HEK293 (cell line): ENCODE results near the gene BCR.
A peak's percentile ranks its signal among the peaks of the same experiment; 100 is the strongest.

ENCODE experiments used
- CTCF ChIA-PET: fragments of 350-600 bp; formaldehyde crosslinking; extraction: SDS; loops from one replicate; lab custom pipeline; 2021; ENCODE audit warnings: antibody characterized with exemption; lab: Yijun Ruan, JAX
- POLR2A ChIA-PET: fragments of 300-600 bp; formaldehyde crosslinking; extraction: SDS; loops from one replicate; lab custom pipeline; 2020; ENCODE audit warnings: antibody characterized with exemption, inconsistent platforms; lab: Yijun Ruan, JAX
- H3K27ac ChIP-seq: fragments of 200-500 bp; sonication (Bioruptor generic); 2 replicates; pipeline ENCODE4 v1.5.1; 2014; ENCODE audit warnings: low read depth, low read length, control low read depth, inconsistent platforms; ENCODE audit errors: extremely low read depth
- H3K36me3 ChIP-seq, 2 experiments: fragments of 200-500 bp in 1 of 2; sonication (Bioruptor generic) in 1 of 2; 1 replicate in 1 of 2; 2 replicates in 1 of 2; pipeline ENCODE4 v1.5.1; 2014 to 2017; ENCODE audit warnings: inconsistent platforms in 2 of 2, low read length in 2 of 2; ENCODE audit not compliant: control insufficient read depth in 2 of 2, insufficient read depth in 1 of 2
- H3K4me1 ChIP-seq: fragments of 200-500 bp; sonication (Bioruptor generic); 2 replicates; pipeline ENCODE4 v1.5.1; 2014; ENCODE audit warnings: mild to moderate bottlenecking, low read length, inconsistent platforms; ENCODE audit not compliant: control insufficient read depth, insufficient read depth
- H3K4me3 ChIP-seq: 2 replicates; pipeline ENCODE4 v1.5.1; 2011; ENCODE audit warnings: low read depth, mild to moderate bottlenecking, control low read depth, low read length, moderate library complexity
- H3K9me3 ChIP-seq: fragments of 200-500 bp; sonication (Bioruptor generic); 2 replicates; pipeline ENCODE4 v1.5.1; 2014; ENCODE audit warnings: low read depth, low read length, inconsistent platforms; ENCODE audit not compliant: control insufficient read depth, insufficient read depth
- ATF2 ChIP-seq: fragments of 450-650 bp; formaldehyde crosslinking; IDR thresholded peaks from 2 replicates; pipeline ENCODE4 v1.5.1; 2016; ENCODE audit warnings: missing biosample characterization, missing genetic modification characterization, low read depth
- BCL11A ChIP-seq: fragments of 450-650 bp; formaldehyde crosslinking; IDR thresholded peaks from 2 replicates; pipeline ENCODE4 v1.5.1; 2016; ENCODE audit warnings: low read depth, missing biosample characterization, missing genetic modification characterization
- OVOL3 ChIP-seq: fragments of 450-650 bp; formaldehyde crosslinking; IDR thresholded peaks from 2 replicates; pipeline ENCODE4 v1.5.1; 2016; ENCODE audit warnings: missing biosample characterization, missing genetic modification characterization
- PRDM6 ChIP-seq: fragments of 450-650 bp; formaldehyde crosslinking; IDR thresholded peaks from 2 replicates; pipeline ENCODE4 v1.5.1; 2017; ENCODE audit warnings: missing biosample characterization, missing genetic modification characterization
- REST ChIP-seq: fragments of 450-650 bp; formaldehyde crosslinking; IDR thresholded peaks from 2 replicates; pipeline ENCODE4 v1.5.1; 2016; ENCODE audit warnings: missing biosample characterization, missing genetic modification characterization
- SCRT2 ChIP-seq: fragments of 450-650 bp; formaldehyde crosslinking; IDR thresholded peaks from 2 replicates; pipeline ENCODE4 v1.5.1; 2016; ENCODE audit warnings: missing biosample characterization, missing genetic modification characterization
- ZIC2 ChIP-seq: fragments of 450-650 bp; formaldehyde crosslinking; IDR thresholded peaks from 2 replicates; pipeline ENCODE4 v1.5.1; 2016; ENCODE audit warnings: missing biosample characterization, missing genetic modification characterization
- ZNF140 ChIP-seq: fragments of 450-650 bp; formaldehyde crosslinking; IDR thresholded peaks from 2 replicates; pipeline ENCODE4 v1.5.1; 2016; ENCODE audit warnings: missing biosample characterization, missing genetic modification characterization
- ZNF19 ChIP-seq: fragments of 450-650 bp; formaldehyde crosslinking; IDR thresholded peaks from 2 replicates; pipeline ENCODE4; 2016; ENCODE audit warnings: missing biosample characterization, missing genetic modification characterization, low read depth
- ZNF23 ChIP-seq: fragments of 450-650 bp; formaldehyde crosslinking; IDR thresholded peaks from 2 replicates; pipeline ENCODE4 v1.5.1; 2016; ENCODE audit warnings: missing biosample characterization, missing genetic modification characterization, borderline replicate concordance
- ZNF266 ChIP-seq: fragments of 450-650 bp; formaldehyde crosslinking; IDR thresholded peaks from 2 replicates; pipeline ENCODE4 v1.5.1; 2016; ENCODE audit warnings: missing biosample characterization, missing genetic modification characterization, low read depth
- ZNF302 ChIP-seq: fragments of 450-650 bp; formaldehyde crosslinking; IDR thresholded peaks from 2 replicates; pipeline ENCODE4 v1.5.1; 2016; ENCODE audit warnings: missing biosample characterization, missing genetic modification characterization, low read depth
- ZNF571 ChIP-seq: fragments of 450-650 bp; formaldehyde crosslinking; IDR thresholded peaks from 2 replicates; pipeline ENCODE4 v1.5.0; 2017; ENCODE audit warnings: missing biosample characterization, missing genetic modification characterization
- ZNF596 ChIP-seq: fragments of 450-650 bp; IDR thresholded peaks from 2 replicates; pipeline ENCODE4 v1.5.0; 2018; ENCODE audit warnings: missing biosample characterization, mild to moderate bottlenecking, missing genetic modification characterization, moderate library complexity
- ZNF747 ChIP-seq: fragments of 450-650 bp; formaldehyde crosslinking; IDR thresholded peaks from 2 replicates; pipeline ENCODE4 v1.5.1; 2016; ENCODE audit warnings: missing biosample characterization, missing genetic modification characterization
- ZSCAN23 ChIP-seq: fragments of 450-650 bp; formaldehyde crosslinking; IDR thresholded peaks from 2 replicates; pipeline ENCODE4 v1.5.1; 2016; ENCODE audit warnings: missing biosample characterization, missing genetic modification characterization

BCR gene

DNA sequence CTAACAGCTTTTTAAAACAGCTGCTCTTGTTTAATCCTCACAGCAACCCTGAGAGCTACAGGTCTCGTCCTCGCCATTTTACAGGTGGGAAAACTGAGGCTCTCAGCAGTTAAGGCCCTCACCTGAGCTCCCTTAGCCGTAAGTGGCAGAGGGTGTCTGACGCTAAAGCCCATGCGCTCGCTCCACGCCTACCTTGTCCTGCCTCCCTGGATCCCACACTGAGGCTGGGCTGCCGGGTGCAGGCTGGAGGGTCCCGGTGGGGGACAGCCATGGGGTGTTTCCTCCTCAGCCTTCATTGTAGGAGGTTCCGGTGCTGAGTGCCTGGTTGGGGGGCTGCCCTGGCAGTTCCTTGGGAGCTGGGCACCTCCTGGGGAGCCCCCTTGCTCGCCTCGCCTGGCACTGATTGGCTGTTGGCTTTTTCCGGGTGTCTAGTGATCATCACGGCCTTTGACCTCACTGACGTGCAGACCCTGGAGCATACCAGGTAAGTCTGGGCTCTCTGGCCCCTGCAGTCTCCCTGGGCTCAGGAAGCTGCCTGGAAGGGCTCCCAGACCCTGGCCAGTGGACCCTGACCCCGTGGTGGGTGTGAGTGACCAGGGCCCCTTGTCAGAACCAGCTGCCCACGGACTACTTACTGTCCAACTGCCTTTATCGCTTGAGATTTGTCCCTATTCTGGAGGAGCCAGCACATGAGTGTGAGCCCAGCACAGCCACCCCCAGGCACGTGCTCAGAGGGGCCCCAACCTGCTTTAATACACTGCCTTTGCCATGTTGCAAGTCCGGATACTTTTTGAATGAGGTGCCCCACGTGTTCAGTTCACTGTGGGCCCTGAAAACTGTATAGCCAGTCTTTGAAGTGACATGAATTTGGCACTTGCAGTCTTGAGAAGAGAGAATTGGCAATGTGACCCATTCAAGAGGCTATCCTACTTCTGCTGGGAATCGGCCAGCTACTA, 22.5 kb upstream of the BCR start:
- H3K4me1 ChIP-seq: no peaks in the 10 kb centered on the region
- no peak overlapping the region for H3K4me3 ChIP-seq
- ChIA-PET POLR2A (interaction anchor here (0.6 kb wide), 1 partner anchor 118 kb away, joined by 4 read pairs; no protein-coding TSS in a partner anchor), CTCF (interaction anchor here (0.5 to 2.3 kb wide), 9 partner anchors 9 to 534 kb away, joined by 3 to 15 read pairs (median 4); partner anchors contain the start of gene RAB36)
- H3K27ac ChIP-seq: no peak overlapping the region
- H3K9me3 ChIP-seq: no peaks in the 10 kb centered on the region
- no peak for TF ChIP-seq ZSCAN23 (tag by site-specific recombination)
- TF ChIP-seq ATF2 (tag by site-specific recombination): no peak
- TF ChIP-seq SCRT2 (tag by site-specific recombination): 0 out of 2 replicates have a peak, but pooled peaks have one; percentile 14
- peaks cover 0 to 27% of the 10 kb centered on the region in 2 experiments; a peak in 1 of 3 replicates for H3K36me3 ChIP-seq

DNA sequence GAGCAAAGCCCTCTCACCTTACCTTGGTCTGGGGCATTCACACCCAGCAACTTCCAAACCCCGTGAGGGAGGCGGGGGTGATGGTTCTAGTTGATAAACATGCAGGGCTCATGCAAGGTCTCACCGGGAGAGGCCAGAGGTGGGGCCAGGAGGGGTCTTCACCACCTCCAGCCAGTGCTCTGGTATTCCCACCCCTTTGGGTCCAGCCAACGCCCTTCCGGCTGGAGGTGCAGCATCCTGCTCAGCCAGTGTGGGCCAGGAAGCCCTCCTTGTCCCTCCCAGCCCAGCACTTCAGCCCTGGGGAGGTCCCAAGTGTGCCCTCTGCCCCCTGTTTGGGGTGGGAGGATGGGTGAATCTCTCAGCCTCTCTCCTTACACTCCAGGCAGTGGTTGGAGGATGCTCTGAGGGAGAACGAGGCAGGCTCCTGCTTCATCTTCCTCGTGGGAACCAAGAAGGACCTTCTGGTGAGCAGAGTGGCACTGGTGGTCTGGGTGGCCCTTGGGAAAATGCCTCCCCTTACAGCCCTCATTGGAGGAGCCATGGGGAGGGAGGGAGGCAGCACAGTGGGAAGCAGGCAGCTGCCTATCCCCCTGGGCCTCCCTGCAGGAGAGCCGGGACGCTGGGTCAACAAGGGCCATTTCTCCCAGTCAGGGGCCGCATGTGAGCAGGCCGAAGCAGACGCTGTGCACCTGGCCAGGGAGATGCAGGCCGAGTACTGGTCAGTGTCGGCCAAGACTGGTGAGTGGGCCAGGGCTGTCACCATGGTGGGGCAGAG, 21.6 kb upstream of the BCR start:
- POLR2A ChIA-PET: no interaction called here
- Histone ChIP-seq H3K27ac (no peak overlapping the region), H3K4me3 (no peak overlapping the region)

DNA sequence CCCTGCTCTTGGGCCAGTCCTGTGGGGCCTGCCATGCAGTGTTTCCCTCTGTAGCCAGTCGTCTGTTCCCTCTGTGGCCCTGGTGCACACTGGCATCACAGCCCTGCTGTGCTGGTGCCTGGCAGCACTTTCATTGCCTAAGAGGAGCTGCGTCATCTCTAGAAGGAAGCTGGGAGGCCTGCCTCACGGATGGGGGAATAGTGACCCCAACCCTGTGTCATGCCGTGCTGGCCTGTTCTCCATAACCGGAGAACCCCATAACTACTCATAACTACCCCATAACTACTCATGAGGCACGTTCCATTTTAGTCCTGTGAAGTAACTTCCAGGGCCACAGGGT, 21.0 kb upstream of the BCR start:
- CTCF ChIA-PET: no interaction called here
- POLR2A ChIA-PET: no interaction called here
- TF ChIP-seq OVOL3 (tag by site-specific recombination): no peak
- TF ChIP-seq BCL11A: no peak
- TF ChIP-seq ZNF140 (tag by site-specific recombination): no peak
- no peak for TF ChIP-seq ZNF302 (tag by site-specific recombination)

More for the DNA sequence above, 21.6 kb upstream of the BCR start:
- Histone ChIP-seq H3K9me3 (no peaks in the 10 kb centered on the region), H3K36me3 (peaks cover 0 to 21% of the 10 kb centered on the region in 2 experiments; a peak in 1 of 3 replicates), H3K4me1 (no peaks in the 10 kb centered on the region)
- TF ChIP-seq ZNF571 (no peak), ZIC2 (tag by site-specific recombination) (peak; percentile 63)
- CTCF ChIA-PET: interaction anchor here (0.7 kb wide), 1 partner anchor 124 kb away, joined by 3 read pairs; no protein-coding TSS in a partner anchor

GRCh38 chr22:23161029-23161428, 19.3 kb upstream of the BCR start:
- Histone ChIP-seq H3K4me1 (no peaks in the 10 kb centered on the region), H3K4me3 (no peak overlapping the region), H3K27ac (no peak overlapping the region), H3K9me3 (no peaks in the 10 kb centered on the region), H3K36me3 (peaks cover 0 to 9% of the 10 kb centered on the region in 2 experiments; a peak in 1 of 3 replicates)
- ChIA-PET CTCF (no interaction called here), POLR2A (interaction anchor here (1.0 kb wide), 1 partner anchor 16 kb away, joined by 5 read pairs; the partner anchor contains the start of gene RAB36)
- TF ChIP-seq ZNF266 (tag by site-specific recombination) (no peak), PRDM6 (no peak), ZNF747 (no peak), ZNF23 (tag by site-specific recombination) (no peak), ATF2 (tag by site-specific recombination) (no peak), ZNF19 (no peak), ZNF596 (tag by site-specific recombination) (no peak), REST (tag by site-specific recombination) (no peak)

More for the DNA sequence above, 21.0 kb upstream of the BCR start:
- no peak overlapping the region for H3K27ac ChIP-seq
- no peak overlapping the region for H3K4me3 ChIP-seq
- peaks cover 0 to 18% of the 10 kb centered on the region in 2 experiments; a peak in 1 of 3 replicates for H3K36me3 ChIP-seq
- no peaks in the 10 kb centered on the region for H3K9me3 ChIP-seq
- H3K4me1 ChIP-seq: no peaks in the 10 kb centered on the region
